KMS-11 (cell line): Measurements from ENCODE around the gene TXLNG.
A peak's percentile ranks its signal among the peaks of the same experiment; 100 is the strongest.

Source experiments
- H2AFZ ChIP-seq: fragments of 200-600 bp; sonication (generic); 2 replicates; pipeline ENCODE4 v1.6.1; 2016; ENCODE audit warnings: antibody characterized with exemption, mixed run types, low read depth
- H3K27ac ChIP-seq: fragments of 200-600 bp; sonication (generic); 2 replicates; pipeline ENCODE4 v1.6.1; 2016; ENCODE audit warnings: mild to moderate bottlenecking, mixed run types
- H3K27me3 ChIP-seq: fragments of 200-600 bp; sonication (generic); 2 replicates; pipeline ENCODE4 v1.6.1; 2017; ENCODE audit warnings: mild to moderate bottlenecking, low read depth, mixed run types, moderate library complexity; ENCODE audit not compliant: insufficient read depth
- H3K36me3 ChIP-seq: fragments of 200-600 bp; sonication (generic); 2 replicates; pipeline ENCODE4 v1.6.1; 2017; ENCODE audit warnings: mild to moderate bottlenecking, mixed run types; ENCODE audit not compliant: insufficient read depth
- H3K4me1 ChIP-seq: fragments of 200-600 bp; sonication (generic); 2 replicates; pipeline ENCODE4 v1.6.1; 2016; ENCODE audit warnings: mild to moderate bottlenecking, low read depth, mixed run types; ENCODE audit not compliant: poor library complexity, severe bottlenecking
- H3K4me2 ChIP-seq: fragments of 200-600 bp; sonication (generic); 2 replicates; pipeline ENCODE4 v1.7.0; 2016; ENCODE audit warnings: mild to moderate bottlenecking, mixed run types
- H3K4me3 ChIP-seq: fragments of 200-600 bp; sonication (generic); IDR thresholded peaks from 2 replicates; pipeline ENCODE4 v1.6.1; 2017; ENCODE audit warnings: low read depth, low read length, mixed read lengths; ENCODE audit not compliant: insufficient read depth
- H3K79me2 ChIP-seq: fragments of 200-600 bp; sonication (generic); 2 replicates; pipeline ENCODE4 v1.6.1; 2016; ENCODE audit warnings: low read depth, mixed run types; ENCODE audit not compliant: insufficient read depth
- H3K9ac ChIP-seq: fragments of 200-600 bp; sonication (generic); 2 replicates; pipeline ENCODE4 v1.6.1; 2016; ENCODE audit warnings: mild to moderate bottlenecking, mixed run types
- H4K20me1 ChIP-seq: fragments of 200-600 bp; sonication (generic); 2 replicates; pipeline ENCODE4 v1.6.1; 2016; ENCODE audit warnings: mild to moderate bottlenecking, mixed run types; ENCODE audit not compliant: insufficient read depth
- TF ChIP-seq, protein P1 (sequence below): fragments of 200-600 bp; sonication (generic); conservative IDR thresholded peaks from 2 replicates; pipeline ENCODE4 v1.6.1; 2017; ENCODE audit warnings: low read depth, mild to moderate bottlenecking, antibody characterized with exemption, low read length, moderate library complexity, mixed read lengths

The TXLNG gene

DNA sequence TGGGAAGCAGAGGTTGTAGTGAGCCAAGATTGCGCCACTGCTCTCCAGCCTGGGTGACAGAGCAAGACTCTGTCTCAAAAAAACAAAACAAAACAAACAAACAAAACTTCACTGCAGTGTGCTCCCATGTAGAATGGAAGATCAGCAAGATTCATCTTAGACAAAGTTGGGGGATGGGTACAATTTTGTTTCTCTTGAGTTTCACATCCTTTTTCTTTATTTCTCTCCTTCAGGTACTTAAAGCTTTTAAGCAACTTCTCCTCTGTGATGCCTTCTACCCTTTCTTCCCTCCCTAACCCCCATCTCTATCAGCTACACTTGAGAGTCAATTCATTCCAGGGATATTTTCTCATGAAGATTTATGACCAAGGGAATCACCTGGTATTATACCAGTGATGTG lies 99.4 kb downstream of the TXLNG start:
- Histone ChIP-seq H3K27me3 (no peaks in the 10 kb centered on the region), H3K36me3 (no peaks in the 10 kb centered on the region), H3K27ac (no peak overlapping the region), H2AFZ (no peak overlapping the region), H3K4me3 (no peak overlapping the region), H4K20me1 (no peaks in the 10 kb centered on the region), H3K79me2 (no peaks in the 10 kb centered on the region), H3K9ac (no peak overlapping the region), H3K4me1 (peaks cover 28% of the 10 kb centered on the region), H3K4me2 (no peak overlapping the region)
- TF ChIP-seq, protein P1, sequence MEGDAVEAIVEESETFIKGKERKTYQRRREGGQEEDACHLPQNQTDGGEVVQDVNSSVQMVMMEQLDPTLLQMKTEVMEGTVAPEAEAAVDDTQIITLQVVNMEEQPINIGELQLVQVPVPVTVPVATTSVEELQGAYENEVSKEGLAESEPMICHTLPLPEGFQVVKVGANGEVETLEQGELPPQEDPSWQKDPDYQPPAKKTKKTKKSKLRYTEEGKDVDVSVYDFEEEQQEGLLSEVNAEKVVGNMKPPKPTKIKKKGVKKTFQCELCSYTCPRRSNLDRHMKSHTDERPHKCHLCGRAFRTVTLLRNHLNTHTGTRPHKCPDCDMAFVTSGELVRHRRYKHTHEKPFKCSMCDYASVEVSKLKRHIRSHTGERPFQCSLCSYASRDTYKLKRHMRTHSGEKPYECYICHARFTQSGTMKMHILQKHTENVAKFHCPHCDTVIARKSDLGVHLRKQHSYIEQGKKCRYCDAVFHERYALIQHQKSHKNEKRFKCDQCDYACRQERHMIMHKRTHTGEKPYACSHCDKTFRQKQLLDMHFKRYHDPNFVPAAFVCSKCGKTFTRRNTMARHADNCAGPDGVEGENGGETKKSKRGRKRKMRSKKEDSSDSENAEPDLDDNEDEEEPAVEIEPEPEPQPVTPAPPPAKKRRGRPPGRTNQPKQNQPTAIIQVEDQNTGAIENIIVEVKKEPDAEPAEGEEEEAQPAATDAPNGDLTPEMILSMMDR = no peak

- H3K36me3 ChIP-seq = no peaks in the 10 kb centered on the region
- peaks cover 13% of the 10 kb centered on the region for H3K4me1 ChIP-seq
- H3K79me2 ChIP-seq = no peaks in the 10 kb centered on the region
- TF ChIP-seq, protein P1 = peak; percentile 85
- H3K9ac ChIP-seq = 0 out of 2 replicates have a peak overlapping the region, but pooled peaks have one; percentile 16
- no peak overlapping the region for H3K4me3 ChIP-seq
- H2AFZ ChIP-seq = peak overlapping the region; percentile 83
- H3K4me2 ChIP-seq = peak overlapping the region; percentile 38
- peak overlapping the region; percentile 50 for H3K27ac ChIP-seq
- H4K20me1 ChIP-seq = no peaks in the 10 kb centered on the region
- H3K27me3 ChIP-seq = no peaks in the 10 kb centered on the region
Measured at GRCh38 chrX:16892504-16893362, 106.5 kb downstream of the TXLNG start.
